Measurements from ENCODE around the gene CLCNKB. TPM values are rescaled to one million over a fixed set of nuclear protein-coding genes. Genes with fewer than 3 reads are reported as not detected.

The CLCNKB gene
- total and polyA plus RNA-seq, 2 of the 13 experiments (the other 11 are each of a cell fraction or from before 2014, with no cell fraction given): 0.04 TPM; not detected in 1

GRCh38 chr1:16078925-16079656 lies 35.5 kb downstream of the CLCNKB start (continued):
- no peak for TF ChIP-seq ZBTB44 (CRISPR knock-in tag; IDR thresholded peaks at IDR 0.05)
- TF ChIP-seq ZBTB21 (CRISPR knock-in tag; IDR thresholded peaks at IDR 0.05): no peak
- TF ChIP-seq ZHX2 (IDR thresholded peaks at IDR 0.05; ENCODE audit: low read depth): no peak
- no peak for TF ChIP-seq ZHX2 (CRISPR knock-in tag; IDR thresholded peaks at IDR 0.05; ENCODE audit: borderline replicate concordance)
- no peak for TF ChIP-seq CCAR2 (optimal IDR thresholded peaks at IDR 0.05; ENCODE audit: low read depth, low read length)
- no peak for TF ChIP-seq EP300 (IDR thresholded peaks at IDR 0.05; ENCODE audit: low read depth in 2 of 2, low read length in 2 of 2)
- no peak for TF ChIP-seq EP300 (CRISPR knock-in tag; IDR thresholded peaks at IDR 0.05; ENCODE audit: borderline replicate concordance)
- TF ChIP-seq PCBP2 (optimal IDR thresholded peaks at IDR 0.05; ENCODE audit: low read depth, low read length, poor library complexity, severe bottlenecking): no peak
- no peak for TF ChIP-seq ZNF335 (CRISPR knock-in tag; IDR thresholded peaks at IDR 0.05)
- TF ChIP-seq IRF1 (CRISPR knock-in tag; IDR thresholded peaks at IDR 0.05; ENCODE audit: low read depth): no peak
- 0 out of 3 replicates have a peak, but pooled peaks have one; percentile 9 for TF ChIP-seq MXI1 (IDR thresholded peaks at IDR 0.05; ENCODE audit: borderline replicate concordance, low read depth, low read length)
- no peak for TF ChIP-seq RBAK (CRISPR knock-in tag; IDR thresholded peaks at IDR 0.05)
- TF ChIP-seq ZNF263 (CRISPR knock-in tag; IDR thresholded peaks at IDR 0.05): no peak
- no peak for TF ChIP-seq TCF7L2 (IDR thresholded peaks at IDR 0.05; ENCODE audit: low read depth, low read length)
- no peak for TF ChIP-seq JUNB (CRISPR knock-in tag; IDR thresholded peaks at IDR 0.05; ENCODE audit: borderline replicate concordance)
- no peak for TF ChIP-seq HHEX (CRISPR knock-in tag; IDR thresholded peaks at IDR 0.05)
- no peak for TF ChIP-seq SP140L (CRISPR knock-in tag; IDR thresholded peaks at IDR 0.05; ENCODE audit: borderline replicate concordance)
- no peak for TF ChIP-seq RELA (CRISPR knock-in tag; IDR thresholded peaks at IDR 0.05)
- TF ChIP-seq HNRNPL (IDR thresholded peaks at IDR 0.05; ENCODE audit: low read depth, low read length): no peak
- TF ChIP-seq ZNF740 (CRISPR knock-in tag; IDR thresholded peaks at IDR 0.05): no peak
- no peak for TF ChIP-seq KDM4B (CRISPR knock-in tag; IDR thresholded peaks at IDR 0.05)
- no peak for TF ChIP-seq ZFP37 (CRISPR knock-in tag; IDR thresholded peaks at IDR 0.05; ENCODE audit: borderline replicate concordance)
- no peak for TF ChIP-seq FIP1L1 (IDR thresholded peaks at IDR 0.05; ENCODE audit: borderline replicate concordance, insufficient read depth, low read depth, low read length)

Measured in HepG2 (cell line).